Astrocyte of the cerebellum (primary cell): ENCODE measurements around the gene ZNF593OS.

ENCODE experiments used
- DNase-seq: peaks from one replicate; pipeline ENCODE4 v3.0.0-alpha.2; 2011; ENCODE audit warnings: low read depth
- H3K4me3 ChIP-seq: 2 replicates; pipeline ENCODE4 v1.5.1; 2011; ENCODE audit warnings: mild to moderate bottlenecking, low read depth, low read length, moderate library complexity
- in situ Hi-C: cut with HindIII; loops from 2 replicates; pipeline ENCODE4 v1.10.0; 2017; ENCODE audit warnings: low sequenced_read_pairs
- TF ChIP-seq, protein P1 (sequence below): IDR thresholded peaks from 2 replicates; pipeline ENCODE4 v1.5.1; 2012; ENCODE audit warnings: low read length, low read depth, moderate library complexity, mild to moderate bottlenecking; ENCODE audit errors: missing control alignments

ZNF593OS gene

DNA sequence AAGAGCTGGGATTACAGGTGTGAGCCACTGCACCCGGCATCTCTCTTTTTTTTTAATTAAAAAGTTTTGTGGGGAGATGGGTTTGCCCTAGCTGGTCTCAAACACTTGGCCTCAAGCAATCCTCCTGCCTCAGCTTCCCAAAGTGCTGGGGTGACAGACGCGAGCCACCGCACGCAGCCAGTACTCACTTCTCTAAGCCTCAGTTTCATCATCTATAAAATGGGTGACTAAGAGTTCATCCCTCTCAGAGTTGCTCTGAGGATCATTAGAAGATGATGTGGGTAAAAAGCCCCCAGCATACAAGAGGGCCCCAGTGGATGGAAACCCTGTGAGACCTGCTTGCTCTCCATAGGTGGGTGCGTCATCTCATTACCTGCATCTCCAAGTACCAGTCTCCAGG, 16.2 kb upstream of the ZNF593OS start:
- TF ChIP-seq, protein P1, sequence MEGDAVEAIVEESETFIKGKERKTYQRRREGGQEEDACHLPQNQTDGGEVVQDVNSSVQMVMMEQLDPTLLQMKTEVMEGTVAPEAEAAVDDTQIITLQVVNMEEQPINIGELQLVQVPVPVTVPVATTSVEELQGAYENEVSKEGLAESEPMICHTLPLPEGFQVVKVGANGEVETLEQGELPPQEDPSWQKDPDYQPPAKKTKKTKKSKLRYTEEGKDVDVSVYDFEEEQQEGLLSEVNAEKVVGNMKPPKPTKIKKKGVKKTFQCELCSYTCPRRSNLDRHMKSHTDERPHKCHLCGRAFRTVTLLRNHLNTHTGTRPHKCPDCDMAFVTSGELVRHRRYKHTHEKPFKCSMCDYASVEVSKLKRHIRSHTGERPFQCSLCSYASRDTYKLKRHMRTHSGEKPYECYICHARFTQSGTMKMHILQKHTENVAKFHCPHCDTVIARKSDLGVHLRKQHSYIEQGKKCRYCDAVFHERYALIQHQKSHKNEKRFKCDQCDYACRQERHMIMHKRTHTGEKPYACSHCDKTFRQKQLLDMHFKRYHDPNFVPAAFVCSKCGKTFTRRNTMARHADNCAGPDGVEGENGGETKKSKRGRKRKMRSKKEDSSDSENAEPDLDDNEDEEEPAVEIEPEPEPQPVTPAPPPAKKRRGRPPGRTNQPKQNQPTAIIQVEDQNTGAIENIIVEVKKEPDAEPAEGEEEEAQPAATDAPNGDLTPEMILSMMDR: no peak
- no peak overlapping the region for H3K4me3 ChIP-seq
- in situ Hi-C loops: no loop called here
- DNase-seq: no peak

DNA sequence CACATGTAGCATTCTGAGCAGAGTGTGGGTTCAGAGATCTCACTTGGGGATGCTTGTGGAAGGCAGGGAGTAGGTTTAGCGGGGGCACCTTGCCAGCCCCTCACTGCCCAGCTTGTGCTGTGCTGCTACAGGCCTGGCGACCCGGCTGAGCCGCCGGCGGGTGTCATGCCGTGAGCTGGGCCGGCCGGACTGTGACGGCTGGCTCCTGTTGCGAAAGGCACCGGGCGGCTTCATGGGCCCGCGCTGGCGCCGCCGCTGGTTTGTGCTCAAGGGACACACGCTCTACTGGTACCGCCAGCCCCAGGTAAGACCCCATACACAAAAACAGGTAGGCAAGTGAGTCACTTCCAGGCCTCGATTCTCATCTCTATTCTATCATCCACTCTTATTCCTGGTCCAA, 13.3 kb upstream of the ZNF593OS start:
- in situ Hi-C loops: no loop called here
- TF ChIP-seq, protein P1: no peak
- DNase-seq: no peak
- H3K4me3 ChIP-seq: no peak overlapping the region

DNA sequence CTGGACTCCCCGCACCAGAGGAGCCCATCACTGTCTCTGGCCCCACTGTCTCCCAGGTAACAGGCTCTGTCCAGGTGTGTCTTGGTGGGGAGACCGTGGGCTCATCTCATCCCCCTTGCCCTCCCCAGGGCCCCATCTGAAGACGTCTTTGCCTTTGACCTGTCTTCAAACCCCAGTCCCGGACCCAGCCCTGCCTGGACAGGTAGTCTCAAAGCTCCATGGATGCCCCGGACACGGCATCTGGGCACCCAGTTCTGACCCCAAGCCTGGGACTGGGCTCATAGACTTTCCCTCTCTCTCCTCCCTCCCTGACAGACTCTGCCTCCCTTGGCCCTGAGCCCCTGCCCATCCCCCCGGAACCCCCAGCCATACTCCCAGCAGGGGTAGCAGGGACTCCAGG, 12.5 kb upstream of the ZNF593OS start:
- TF ChIP-seq, protein P1: no peak
- in situ Hi-C loops: no loop called here
- H3K4me3 ChIP-seq: no peak overlapping the region
- DNase-seq: no peak

DNA sequence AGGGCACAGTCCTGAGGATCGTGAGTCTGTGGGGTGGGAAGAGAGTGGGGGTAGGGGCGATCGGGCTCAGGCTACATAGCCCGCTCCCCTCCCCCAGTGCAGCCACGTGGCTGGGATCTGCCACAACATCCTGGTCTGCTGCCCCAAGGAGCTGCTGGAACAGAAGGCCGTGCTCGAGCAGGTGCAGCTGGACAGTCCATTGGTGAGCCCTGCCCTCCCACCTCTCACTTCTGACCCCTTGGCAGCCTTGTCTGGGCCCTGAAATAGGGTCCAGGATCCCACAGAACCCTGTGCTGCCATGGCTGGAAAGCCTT, 10.7 kb upstream of the ZNF593OS start:
- in situ Hi-C loops: no loop called here
- H3K4me3 ChIP-seq: no peak overlapping the region
- no peak for DNase-seq
- TF ChIP-seq, protein P1: no peak

DNA sequence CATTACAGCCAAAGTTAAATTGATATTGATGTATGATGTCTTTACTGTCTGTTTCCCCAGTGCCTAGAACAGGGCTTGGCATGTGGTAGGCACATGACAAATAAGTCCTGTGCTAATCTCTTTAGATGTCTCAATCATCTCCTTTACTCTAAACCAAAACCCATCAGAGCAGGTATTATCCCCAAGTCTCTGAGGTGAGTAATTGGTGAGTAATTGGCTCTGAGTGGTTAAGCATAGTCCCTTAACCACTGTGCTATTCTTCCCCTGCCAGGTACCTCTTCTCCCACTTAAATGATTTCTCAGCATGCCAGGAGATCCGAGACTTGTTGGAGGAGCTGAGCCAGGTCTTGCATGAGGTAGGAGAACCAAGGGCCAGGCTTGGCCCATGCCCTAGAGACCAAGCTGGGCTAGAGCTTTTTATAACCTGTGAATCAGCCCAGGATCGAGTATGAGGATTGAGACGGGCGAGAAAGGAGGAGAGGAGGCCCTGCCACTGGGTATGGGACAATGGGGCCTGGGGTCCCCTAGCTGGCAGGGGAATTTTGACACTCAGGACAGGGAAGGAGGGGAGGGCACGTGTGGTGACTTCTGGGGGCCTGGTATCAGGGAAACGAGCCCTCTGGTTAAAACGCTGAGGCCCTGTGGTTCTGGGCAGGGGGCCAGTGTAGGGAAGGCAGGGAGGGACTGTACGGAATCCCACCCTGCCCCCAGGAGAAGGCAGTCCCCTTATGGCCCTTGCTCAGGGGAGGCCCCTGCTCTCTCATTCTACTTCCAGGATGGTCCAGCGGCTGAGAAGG, 10.2 kb upstream of the ZNF593OS start:
- TF ChIP-seq, protein P1: no peak
- no peak overlapping the region for H3K4me3 ChIP-seq
- DNase-seq: no peak
- in situ Hi-C loops: no loop called here

DNA sequence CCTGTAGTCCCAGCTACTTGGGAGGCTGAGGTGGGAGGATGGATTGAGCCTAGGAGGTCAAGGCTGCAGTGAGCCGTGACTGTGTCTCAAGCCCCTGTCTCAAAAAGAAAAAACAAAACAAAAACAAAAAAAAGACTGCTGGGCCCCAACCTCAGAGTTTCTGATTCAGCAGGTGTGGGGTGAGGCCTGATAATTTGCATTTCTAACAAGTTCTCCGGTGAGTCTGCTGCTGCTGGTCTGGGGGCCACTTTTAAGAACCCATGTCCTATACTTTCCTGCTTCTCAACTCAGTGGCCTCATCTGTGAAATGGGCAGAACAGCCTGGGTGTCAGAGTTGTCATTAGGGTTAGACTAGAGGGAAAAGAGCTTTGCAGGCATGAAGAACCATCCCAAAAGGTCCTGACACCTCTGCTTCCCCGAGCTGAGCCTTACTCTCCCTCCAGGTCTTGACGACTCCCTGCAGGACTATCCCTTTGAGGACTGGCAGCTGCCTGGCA, 8.4 kb upstream of the ZNF593OS start:
- TF ChIP-seq, protein P1: no peak
- H3K4me3 ChIP-seq: no peak overlapping the region
- DNase-seq: no peak
- in situ Hi-C loops: no loop called here

DNA sequence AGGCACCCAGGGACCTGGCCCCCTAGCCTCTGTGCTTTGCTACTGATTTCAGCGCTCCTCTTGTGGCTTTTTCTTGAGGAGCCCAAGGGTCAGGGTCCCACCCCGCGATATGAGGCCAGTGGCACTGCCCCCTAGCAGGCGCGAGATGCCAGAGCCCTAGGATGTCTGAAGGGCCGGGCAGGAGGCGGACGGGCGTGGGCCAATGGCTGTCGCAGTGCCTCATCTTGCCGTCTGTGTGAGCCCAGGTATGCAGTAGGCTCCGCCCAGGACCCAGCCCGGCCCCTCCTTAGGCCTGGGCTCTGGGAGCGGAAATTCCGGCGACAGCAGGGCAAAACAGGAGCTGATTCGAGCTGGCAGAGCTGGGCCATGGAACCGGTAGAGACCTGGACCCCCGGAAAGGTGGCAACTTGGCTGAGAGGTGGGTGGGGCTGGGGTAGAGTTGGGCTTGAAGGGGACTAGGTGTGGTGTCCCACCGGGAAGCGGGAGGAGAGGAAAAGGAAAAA, 5.6 kb upstream of the ZNF593OS start, which contains the start of gene CNKSR1:
TSS of gene CNKSR1 (plus strand) at position 310 of the 503 bp plus-strand sequence. CDS start at position 367, 57 bp downstream.
- in situ Hi-C loops: no loop called here
- H3K4me3 ChIP-seq: no peak within 1 kb of the TSS
- TF ChIP-seq, protein P1: no peak
- DNase-seq: no peak
